SU-DHL-6 (cell line): Measurements from ENCODE around the gene MINDY3.

ENCODE experiments used
- H2AFZ ChIP-seq: fragments of 200-600 bp; sonication (generic); 2 replicates; pipeline ENCODE4 v1.6.1; 2014; ENCODE audit warnings: low read depth, mild to moderate bottlenecking, moderate library complexity, mixed read lengths, antibody characterized with exemption, low read length; ENCODE audit not compliant: severe bottlenecking
- H3F3A ChIP-seq: fragments of 200-600 bp; shearing (Covaris generic); 2 replicates; pipeline ENCODE4 v1.6.0; 2016; ENCODE audit warnings: antibody characterized with exemption, mild to moderate bottlenecking; ENCODE audit not compliant: insufficient read depth
- H3K27ac ChIP-seq: fragments of 200-600 bp; sonication (generic); 2 replicates; pipeline ENCODE4 v1.5.1; 2016; ENCODE audit warnings: low read depth, mild to moderate bottlenecking, low read length, moderate library complexity, mixed read lengths
- H3K27me3 ChIP-seq: fragments of 200-600 bp; sonication (generic), shearing (Covaris generic); 2 replicates; pipeline ENCODE4 v1.6.0; 2014; ENCODE audit warnings: mild to moderate bottlenecking, low read length
- H3K36me3 ChIP-seq: fragments of 200-600 bp; sonication (generic); 2 replicates; pipeline ENCODE4 v1.6.1; 2014; ENCODE audit warnings: mild to moderate bottlenecking, low read length, mixed read lengths
- H3K4me2 ChIP-seq: fragments of 300-600, 200-600 bp; shearing (Covaris generic), sonication (generic); 2 replicates; pipeline ENCODE4 v1.6.0; 2014; ENCODE audit warnings: low read length, low read depth, mild to moderate bottlenecking; ENCODE audit not compliant: poor library complexity, severe bottlenecking
- H3K4me3 ChIP-seq: fragments of 200-600 bp; sonication (generic); 2 replicates; pipeline ENCODE4 v1.5.1; 2014; ENCODE audit warnings: antibody characterized with exemption, low read length, mild to moderate bottlenecking, mixed read lengths; ENCODE audit not compliant: insufficient read depth, poor library complexity, severe bottlenecking
- H3K79me2 ChIP-seq: fragments of 200-600 bp; sonication (generic); 2 replicates; pipeline ENCODE4 v1.6.1; 2014; ENCODE audit warnings: mild to moderate bottlenecking, low read length, moderate library complexity; ENCODE audit not compliant: insufficient read depth
- H3K9ac ChIP-seq: fragments of 200-600 bp; sonication (generic); 2 replicates; pipeline ENCODE4 v1.7.0; 2014; ENCODE audit warnings: mild to moderate bottlenecking, low read length
- H3K9me2 ChIP-seq: fragments of 200-600 bp; sonication (generic); replicated peaks from 2 replicates; pipeline ENCODE4 v1.6.1; 2014; ENCODE audit warnings: low read length; ENCODE audit not compliant: insufficient read depth
- H3K9me3 ChIP-seq: fragments of 200-600 bp; sonication (generic); 2 replicates; pipeline ENCODE4 v1.6.1; 2014; ENCODE audit warnings: low read length, mixed read lengths; ENCODE audit not compliant: insufficient read depth
- H4K20me1 ChIP-seq: fragments of 200-600 bp; sonication (generic); 2 replicates; pipeline ENCODE4 v1.6.1; 2014; ENCODE audit warnings: low read depth, mild to moderate bottlenecking, antibody characterized with exemption, low read length, moderate library complexity, mixed read lengths
- CTCF ChIP-seq: fragments of 200-600 bp; sonication (generic); IDR thresholded peaks from one replicate; pipeline ENCODE4 v1.5.1; 2017; ENCODE audit warnings: antibody characterized with exemption, mild to moderate bottlenecking, low read length, moderate library complexity; ENCODE audit not compliant: insufficient read depth, poor library complexity, severe bottlenecking
- EZH2phosphoT487 ChIP-seq: fragments of 200-600 bp; sonication (generic), shearing (Covaris generic); conservative IDR thresholded peaks from 2 replicates; pipeline ENCODE4 v1.6.1; 2018; ENCODE audit warnings: mild to moderate bottlenecking, antibody characterized with exemption, low read length, moderate library complexity, mixed read lengths

Gene MINDY3

GRCh38 chr10:15844517-15844916 is 15.8 kb downstream of the MINDY3 start:
- Histone ChIP-seq H3K79me2 (peaks cover 27% of the 10 kb centered on the region), H3K27ac (no peak overlapping the region), H4K20me1 (no peaks in the 10 kb centered on the region), H2AFZ (no peak overlapping the region), H3K9me3 (no peaks in the 10 kb centered on the region), H3K4me2 (no peak overlapping the region), H3K27me3 (no peaks in the 10 kb centered on the region), H3K4me3 (no peak overlapping the region), H3K9me2 (no peaks in the 10 kb centered on the region), H3K9ac (no peak overlapping the region), H3F3A (0 out of 2 replicates have a peak, but pooled peaks cover 4% of the 10 kb centered on the region), H3K36me3 (peaks cover 12% of the 10 kb centered on the region; the same call in 1 of the 2 replicates)
- TF ChIP-seq EZH2phosphoT487 (no peak), CTCF (no peak)

GRCh38 chr10:15843695-15844094 is 16.6 kb downstream of the MINDY3 start:
- no peak overlapping the region for H3K4me3 ChIP-seq

GRCh38 chr10:15842556-15843169 is 17.6 kb downstream of the MINDY3 start:
- Histone ChIP-seq H3F3A (0 out of 2 replicates have a peak, but pooled peaks cover 4% of the 10 kb centered on the region), H3K79me2 (peaks cover 15% of the 10 kb centered on the region), H3K27ac (no peak overlapping the region), H4K20me1 (no peaks in the 10 kb centered on the region), H3K36me3 (peaks cover 18% of the 10 kb centered on the region; the same call in 1 of the 2 replicates), H3K9ac (no peak overlapping the region), H3K9me2 (no peaks in the 10 kb centered on the region), H3K9me3 (no peaks in the 10 kb centered on the region), H3K4me2 (no peak overlapping the region), H3K27me3 (no peaks in the 10 kb centered on the region), H2AFZ (no peak overlapping the region), H3K4me3 (no peak overlapping the region)
- TF ChIP-seq EZH2phosphoT487, result no peak
- no peak for TF ChIP-seq CTCF

More at GRCh38 chr10:15843695-15844094, 16.6 kb downstream of the MINDY3 start:
- TF ChIP-seq EZH2phosphoT487 (no peak), CTCF (no peak)
- Histone ChIP-seq H3K27ac (no peak overlapping the region), H3F3A (0 out of 2 replicates have a peak, but pooled peaks cover 4% of the 10 kb centered on the region), H4K20me1 (no peaks in the 10 kb centered on the region), H3K9me3 (no peaks in the 10 kb centered on the region), H3K79me2 (peaks cover 19% of the 10 kb centered on the region), H2AFZ (no peak overlapping the region), H3K27me3 (no peaks in the 10 kb centered on the region), H3K36me3 (peaks cover 12% of the 10 kb centered on the region; the same call in 1 of the 2 replicates), H3K9me2 (no peaks in the 10 kb centered on the region), H3K9ac (no peak overlapping the region), H3K4me2 (no peak overlapping the region)
